AG04450 (cell line): ENCODE measurements around the gene GNG13. TPM values are rescaled to one million over a fixed set of nuclear protein-coding genes. Genes with fewer than 3 reads are reported as not detected.

ENCODE experiments used
- CTCF ChIA-PET: fragments of 300-600, 350-600 bp; formaldehyde crosslinking; extraction: SDS; loops from one replicate; lab custom pipeline; 2022; ENCODE audit warnings: antibody characterized with exemption, inconsistent platforms; lab: Charles Lee
- POLR2A ChIA-PET: fragments of 350-600 bp; formaldehyde crosslinking; extraction: SDS; loops from one replicate; lab custom pipeline; 2021; ENCODE audit warnings: antibody characterized with exemption, inconsistent platforms; lab: Yijun Ruan, JAX
- DNase-seq: peaks from one replicate; pipeline ENCODE4 v3.0.0-alpha.2; 2011; ENCODE audit warnings: low read depth, low spot score
- H3K27ac ChIP-seq: one replicate; pipeline ENCODE4 v1.5.1; 2012; ENCODE audit warnings: low read depth, low read length, control low read depth
- H3K27me3 ChIP-seq: one replicate; pipeline ENCODE4 v1.6.0; 2012; ENCODE audit warnings: low read length; ENCODE audit not compliant: control insufficient read depth, insufficient read depth
- H3K4me3 ChIP-seq: 2 replicates; pipeline ENCODE4 v1.5.1; 2011; ENCODE audit warnings: mild to moderate bottlenecking, low read depth, low read length, control low read depth
- H3K9me3 ChIP-seq: 2 replicates; pipeline ENCODE4 v1.5.1; 2012; ENCODE audit warnings: low read length; ENCODE audit not compliant: control insufficient read depth, insufficient read depth
- CTCF ChIP-seq: IDR thresholded peaks from 2 replicates; pipeline ENCODE4 v1.5.1; 2011; ENCODE audit warnings: low read depth, low read length, control low read depth, inconsistent platforms
- polyA plus RNA-seq: library from polyadenylated mRNA; depleted of rRNA; stranded (reverse); fragments of >200 nt; gene quantifications from 2 replicates; pipeline ENCODE4 v1.2.3, GENCODE V29; 2011

Gene GNG13
- polyA plus RNA-seq, 1 experiment, result not detected

DNA sequence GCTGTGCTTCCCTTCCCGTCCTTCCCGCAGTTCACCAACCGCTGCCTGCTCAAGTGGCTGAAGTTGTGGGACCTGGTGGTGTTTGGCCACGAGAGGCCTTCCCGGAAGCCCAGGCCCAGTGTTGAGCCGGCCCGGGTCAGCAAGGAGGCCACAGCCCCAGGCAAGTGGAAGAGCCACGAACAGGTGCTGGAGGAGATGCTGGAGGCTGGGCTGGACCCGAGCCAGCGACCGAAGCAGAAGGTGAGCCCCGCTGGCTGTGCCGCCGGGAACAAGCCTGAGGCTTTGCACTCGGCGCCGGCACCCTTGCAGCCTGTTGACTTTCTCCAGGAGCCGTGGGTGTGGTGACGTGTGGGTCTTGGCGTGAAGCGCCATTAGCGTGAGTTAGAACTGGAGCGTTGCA is 9.4 kb downstream of the GNG13 start:
- CTCF ChIA-PET, result no interaction called here
- Histone ChIP-seq H3K9me3 (no peaks in the 10 kb centered on the region; the same call in 1 of the 2 replicates), H3K27ac (no peak overlapping the region), H3K27me3 (no peaks in the 10 kb centered on the region), H3K4me3 (no peak overlapping the region)
- POLR2A ChIA-PET, result no interaction called here
- TF ChIP-seq CTCF, result no peak
- DNase-seq, result no peak

GRCh38 chr16:790086-790485 is 10.4 kb downstream of the GNG13 start:
- POLR2A ChIA-PET, result no interaction called here
- CTCF ChIA-PET, result no interaction called here
- no peak overlapping the region for H3K4me3 ChIP-seq
- H3K27me3 ChIP-seq, result no peaks in the 10 kb centered on the region
- H3K9me3 ChIP-seq, result no peaks in the 10 kb centered on the region; the same call in 1 of the 2 replicates
- H3K27ac ChIP-seq, result no peak overlapping the region
- TF ChIP-seq CTCF, result no peak
- no peak for DNase-seq

DNA sequence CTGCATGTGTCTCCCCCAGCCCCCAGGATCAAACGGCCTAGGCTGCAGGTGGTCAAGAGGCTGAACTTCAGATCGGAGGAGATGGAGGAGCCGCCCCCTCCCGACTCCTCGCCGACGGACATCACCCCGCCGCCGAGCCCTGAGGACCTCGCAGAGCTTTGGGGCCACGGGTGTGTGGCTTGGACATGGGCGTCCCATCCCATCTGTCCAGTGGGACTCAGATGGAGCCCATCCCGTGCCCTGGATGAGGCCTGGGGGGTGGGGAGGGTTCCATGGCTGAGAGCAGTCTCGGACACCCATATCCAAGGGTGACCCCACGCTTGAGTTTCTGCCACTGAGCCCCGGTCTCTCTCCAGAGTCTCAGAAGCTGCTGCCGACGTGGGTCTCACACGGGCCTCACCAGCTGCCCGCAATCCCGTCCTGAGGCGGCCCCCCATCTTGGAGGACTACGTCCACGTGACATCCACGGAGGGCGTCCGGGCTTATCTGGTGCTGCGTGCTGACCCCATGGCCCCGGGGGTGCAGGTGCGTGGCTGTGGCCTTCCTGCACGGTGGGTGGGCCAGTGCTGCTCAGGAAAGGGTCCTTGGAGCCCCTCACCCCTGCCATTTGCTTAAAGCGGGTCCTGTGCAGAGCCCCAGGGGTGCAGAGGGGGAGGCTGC is 11.2 kb downstream of the GNG13 start:
- no peak overlapping the region for H3K27ac ChIP-seq
- no peaks in the 10 kb centered on the region for H3K27me3 ChIP-seq
- H3K4me3 ChIP-seq, result peak overlapping the region; percentile 85
- no peak for TF ChIP-seq CTCF
- no peaks in the 10 kb centered on the region; the same call in 1 of the 2 replicates for H3K9me3 ChIP-seq
- no peak for DNase-seq
- ChIA-PET POLR2A (interaction anchor here (1.3 kb wide), 1 partner anchor 12 kb away, joined by 4 read pairs; the partner anchor contains the start of gene GNG13), CTCF (no interaction called here)

DNA sequence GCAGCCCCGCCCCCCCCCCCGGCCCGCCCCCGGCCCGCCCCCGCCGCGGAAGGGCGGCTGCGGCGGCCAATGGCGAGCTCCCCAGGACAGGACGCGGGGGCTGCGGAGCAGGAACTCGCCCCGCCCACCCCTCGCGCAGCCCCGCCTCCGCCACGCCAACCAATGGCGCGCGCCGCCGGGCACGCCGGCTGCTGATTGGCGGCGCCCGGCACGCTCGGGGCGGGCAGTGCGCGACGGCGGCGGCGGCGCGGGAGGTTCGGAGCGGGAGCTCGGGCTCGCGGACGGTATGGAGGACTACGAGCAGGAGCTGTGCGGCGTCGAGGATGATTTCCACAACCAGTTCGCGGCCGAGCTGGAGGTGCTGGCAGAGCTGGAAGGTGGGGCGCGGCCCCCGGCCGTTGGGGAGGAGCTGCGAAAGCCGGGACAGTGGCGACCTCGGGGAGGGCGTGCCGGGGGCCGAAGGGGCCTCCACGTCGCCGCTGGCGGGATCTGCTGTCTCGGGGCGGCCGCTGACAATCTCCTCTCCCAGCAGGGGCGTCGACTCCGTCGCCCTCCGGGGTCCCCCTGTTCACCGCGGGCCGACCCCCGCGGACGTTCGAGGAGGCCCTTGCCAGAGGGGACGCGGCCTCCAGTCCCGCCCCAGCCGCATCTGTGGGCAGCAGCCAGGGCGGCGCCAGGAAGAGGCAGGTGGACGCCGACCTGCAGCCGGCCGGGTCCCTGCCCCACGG is 12.0 kb downstream of the GNG13 start, which contains the start of gene CHTF18:
CHTF18 (plus strand) TSS at position 222 of the 728 bp plus-strand sequence; CDS start at position 287, 65 bp downstream.
- ChIA-PET CTCF (interaction anchor here (0.6 to 0.8 kb wide), 2 partner anchors 73 to 76 kb away, joined by 3 read pairs; no protein-coding TSS in a partner anchor), POLR2A (interaction anchor here (0.6 to 1.6 kb wide), 8 partner anchors 13 to 181 kb away, joined by 3 to 5 read pairs (median 4); partner anchors contain the start of genes ANTKMT, GNG13 and METTL26)
- H3K27ac ChIP-seq, result no peak within 1 kb of the TSS
- H3K9me3 ChIP-seq, result no peaks in the 10 kb centered on the region; the same call in 1 of the 2 replicates
- DNase-seq, result peak; percentile 61
- TF ChIP-seq CTCF, result no peak
- H3K27me3 ChIP-seq, result no peaks in the 10 kb centered on the region
- H3K4me3 ChIP-seq, result peak within 1 kb of the TSS; percentile 86
